ENCODE measurements around the gene HILPDA. TPM values are rescaled to one million over a fixed set of nuclear protein-coding genes. Genes with fewer than 3 reads are reported as not detected.

HILPDA gene
- total and polyA plus RNA-seq, 10 of the 15 experiments (the other 5 are each of a cell fraction or from before 2014, with no cell fraction given) = 12.0 to 232 (median 26.4) TPM

DNA sequence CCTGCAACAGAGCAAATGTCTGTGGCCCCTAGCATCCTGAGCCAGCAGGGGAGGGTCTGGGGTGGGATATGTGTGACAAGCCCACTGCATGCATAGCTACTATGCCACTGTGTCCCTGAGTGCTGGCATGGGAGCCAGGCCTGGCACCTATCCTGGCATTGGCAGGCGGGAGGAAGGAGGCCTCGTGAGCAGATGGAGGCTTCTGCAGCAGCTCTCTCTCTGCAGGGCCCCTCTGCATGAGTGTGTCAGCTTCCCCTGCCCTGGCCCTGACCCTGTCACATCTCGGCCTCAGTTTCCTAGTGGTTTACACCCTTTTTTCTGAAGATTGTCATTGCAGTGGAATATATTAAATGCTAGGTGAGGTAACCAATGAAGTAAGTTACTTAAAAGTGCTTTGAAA, 32.8 kb upstream of the HILPDA start:
- Histone ChIP-seq H3K9ac (ENCODE audit: control insufficient read depth, insufficient read depth, low read length) (no peak overlapping the region), H3K27ac (ENCODE audit: control insufficient read depth, insufficient read depth) (no peak overlapping the region), H4K20me1 (ENCODE audit: control insufficient read depth, insufficient read depth) (no peaks in the 10 kb centered on the region), H3K9me3 (replicated peaks; ENCODE audit: control insufficient read depth, insufficient read depth, low read length) (no peaks in the 10 kb centered on the region), H3K4me1 (ENCODE audit: control insufficient read depth, insufficient read depth, low read length) (peaks cover 7% of the 10 kb centered on the region), H3K4me2 (ENCODE audit: control insufficient read depth, insufficient read depth) (no peak overlapping the region), H3K79me2 (ENCODE audit: control insufficient read depth, insufficient read depth, low read length) (no peaks in the 10 kb centered on the region), H3K4me3 (no peak overlapping the region), H3K36me3 (ENCODE audit: control insufficient read depth in 2 of 2, insufficient read depth in 2 of 2, low read length in 1 of 2) (no peaks in the 10 kb centered on the region), H3K27me3 (replicated peaks in 1 of 2; ENCODE audit: control insufficient read depth in 2 of 2, insufficient read depth in 2 of 2, low read length in 1 of 2) (no peaks in the 10 kb centered on the region), H2AFZ (ENCODE audit: control insufficient read depth, low read depth, low read length) (no peak overlapping the region)
- in situ Hi-C loops (cut with MboI) = no loop called here
- no peak for FAIRE-seq
- ATAC-seq = no peak
- DNase-seq (ENCODE audit: low read depth, low spot score) = no peak
- ChIA-PET SMC1A (ENCODE audit: uncharacterized antibody, unreplicated experiment) (interaction anchor here (1.9 kb wide), 1 partner anchor 37 kb away, joined by 6 read pairs; no protein-coding TSS in a partner anchor), RAD21 (ENCODE audit: unreplicated experiment) (no interaction called here), CTCF (interaction anchor here (0.6 to 13.6 kb wide), 3 partner anchors 14 to 78 kb away, joined by 3 to 458 read pairs (median 227); partner anchors contain the start of genes HILPDA and IMPDH1), POLR2A (no interaction called here)
- TF ChIP-seq POLR2AphosphoS5 (IDR thresholded peaks at IDR 0.05; ENCODE audit: low read length) (no peak), CBFB (IDR thresholded peaks at IDR 0.05; ENCODE audit: low read depth) (no peak), TCF7 (IDR thresholded peaks at IDR 0.05; ENCODE audit: borderline replicate concordance) (no peak), SPI1 (IDR thresholded peaks at IDR 0.05; ENCODE audit: borderline replicate concordance, insufficient read depth, low read depth, low read length) (no peak), PML (IDR thresholded peaks at IDR 0.05; ENCODE audit: low read length) (no peak), CHD2 (IDR thresholded peaks at IDR 0.05; ENCODE audit: borderline replicate concordance, low read depth, low read length) (no peak)
- TF ChIP-seq, protein P1, sequence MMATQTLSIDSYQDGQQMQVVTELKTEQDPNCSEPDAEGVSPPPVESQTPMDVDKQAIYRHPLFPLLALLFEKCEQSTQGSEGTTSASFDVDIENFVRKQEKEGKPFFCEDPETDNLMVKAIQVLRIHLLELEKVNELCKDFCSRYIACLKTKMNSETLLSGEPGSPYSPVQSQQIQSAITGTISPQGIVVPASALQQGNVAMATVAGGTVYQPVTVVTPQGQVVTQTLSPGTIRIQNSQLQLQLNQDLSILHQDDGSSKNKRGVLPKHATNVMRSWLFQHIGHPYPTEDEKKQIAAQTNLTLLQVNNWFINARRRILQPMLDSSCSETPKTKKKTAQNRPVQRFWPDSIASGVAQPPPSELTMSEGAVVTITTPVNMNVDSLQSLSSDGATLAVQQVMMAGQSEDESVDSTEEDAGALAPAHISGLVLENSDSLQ (IDR thresholded peaks at IDR 0.05) = no peak
- TF ChIP-seq, protein P2, sequence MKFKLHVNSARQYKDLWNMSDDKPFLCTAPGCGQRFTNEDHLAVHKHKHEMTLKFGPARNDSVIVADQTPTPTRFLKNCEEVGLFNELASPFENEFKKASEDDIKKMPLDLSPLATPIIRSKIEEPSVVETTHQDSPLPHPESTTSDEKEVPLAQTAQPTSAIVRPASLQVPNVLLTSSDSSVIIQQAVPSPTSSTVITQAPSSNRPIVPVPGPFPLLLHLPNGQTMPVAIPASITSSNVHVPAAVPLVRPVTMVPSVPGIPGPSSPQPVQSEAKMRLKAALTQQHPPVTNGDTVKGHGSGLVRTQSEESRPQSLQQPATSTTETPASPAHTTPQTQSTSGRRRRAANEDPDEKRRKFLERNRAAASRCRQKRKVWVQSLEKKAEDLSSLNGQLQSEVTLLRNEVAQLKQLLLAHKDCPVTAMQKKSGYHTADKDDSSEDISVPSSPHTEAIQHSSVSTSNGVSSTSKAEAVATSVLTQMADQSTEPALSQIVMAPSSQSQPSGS (IDR thresholded peaks at IDR 0.05; ENCODE audit: low read length) = no peak
- TF ChIP-seq, protein P3, sequence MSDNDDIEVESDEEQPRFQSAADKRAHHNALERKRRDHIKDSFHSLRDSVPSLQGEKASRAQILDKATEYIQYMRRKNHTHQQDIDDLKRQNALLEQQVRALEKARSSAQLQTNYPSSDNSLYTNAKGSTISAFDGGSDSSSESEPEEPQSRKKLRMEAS (IDR thresholded peaks at IDR 0.05; ENCODE audit: low read depth, low read length) = no peak
- TF ChIP-seq, protein P4, sequence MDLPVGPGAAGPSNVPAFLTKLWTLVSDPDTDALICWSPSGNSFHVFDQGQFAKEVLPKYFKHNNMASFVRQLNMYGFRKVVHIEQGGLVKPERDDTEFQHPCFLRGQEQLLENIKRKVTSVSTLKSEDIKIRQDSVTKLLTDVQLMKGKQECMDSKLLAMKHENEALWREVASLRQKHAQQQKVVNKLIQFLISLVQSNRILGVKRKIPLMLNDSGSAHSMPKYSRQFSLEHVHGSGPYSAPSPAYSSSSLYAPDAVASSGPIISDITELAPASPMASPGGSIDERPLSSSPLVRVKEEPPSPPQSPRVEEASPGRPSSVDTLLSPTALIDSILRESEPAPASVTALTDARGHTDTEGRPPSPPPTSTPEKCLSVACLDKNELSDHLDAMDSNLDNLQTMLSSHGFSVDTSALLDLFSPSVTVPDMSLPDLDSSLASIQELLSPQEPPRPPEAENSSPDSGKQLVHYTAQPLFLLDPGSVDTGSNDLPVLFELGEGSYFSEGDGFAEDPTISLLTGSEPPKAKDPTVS (IDR thresholded peaks at IDR 0.05; ENCODE audit: low read depth, low read length) = no peak
- intact Hi-C loops (cut with micrococcal nuclease; ENCODE audit: unreplicated experiment) = no loop called here
- 73% methylated on average over 3 of the region's 3 CpGs for WGBS (ENCODE audit: insufficient coverage, insufficient replicate concordance, low lambda C conversion rate, missing lambda C conversion rate)
- BruUV-seq (replicated peaks) = no TSS peak

Data from GM12878 (cell line).